Muscle of arm (tissue), 12 donors: Measurements from ENCODE around the gene RPL22. TPM values are rescaled to one million over a fixed set of nuclear protein-coding genes. Genes with fewer than 3 reads are reported as not detected.

Experiments used
- DNase-seq: peaks from one replicate; pipeline ENCODE4 v3.0.0-alpha.2; 2013
- polyA plus RNA-seq, 12 donors: library from polyadenylated mRNA; unstranded; fragments of 120-200 nt; gene quantifications; one replicate each; pipeline ENCODE4 v1.2.1, GENCODE V29; 2013; ENCODE audit not compliant: insufficient read length in 12 of 12

The RPL22 gene
- polyA plus RNA-seq, 12 donors = 524 to 757 (median 665) TPM; not detected in 1

GRCh38 chr1:6208723-6209660 lies 9.6 kb upstream of the RPL22 start:
- DNase-seq = peak; percentile 56

- DNase-seq = no peak
Measured at GRCh38 chr1:6207921-6208320, 8.5 kb upstream of the RPL22 start.

GRCh38 chr1:6207075-6207885 lies 7.9 kb upstream of the RPL22 start:
- no peak for DNase-seq

- no peak for DNase-seq
Measured at GRCh38 chr1:6206520-6206855, 7.1 kb upstream of the RPL22 start.

- DNase-seq = peak; percentile 74
Measured at GRCh38 chr1:6205849-6206519, 6.6 kb upstream of the RPL22 start, which contains the start of gene RNF207. Gene RNF207, plus strand, starts transcription at chr1:6206119. Its CDS starts 417 bp downstream, at chr1:6206536.

- DNase-seq = no peak
Measured at GRCh38 chr1:6202256-6202655, 2.9 kb upstream of the RPL22 start.

GRCh38 chr1:6200188-6200809 lies 904 bp upstream of the RPL22 start:
- no peak for DNase-seq

- no peak for DNase-seq
Measured at GRCh38 chr1:6198646-6199297, 623 bp downstream of the RPL22 start.

GRCh38 chr1:6197746-6198427 lies 1.5 kb downstream of the RPL22 start:
- no peak for DNase-seq

GRCh38 chr1:6191968-6192367 lies 7.4 kb downstream of the RPL22 start:
- no peak for DNase-seq

GRCh38 chr1:6188466-6188865 lies 10.9 kb downstream of the RPL22 start:
- no peak for DNase-seq

- no peak for DNase-seq
Measured at GRCh38 chr1:6185635-6186382, 13.6 kb downstream of the RPL22 start.

- no peak for DNase-seq
Measured at GRCh38 chr1:6185151-6185550, 14.2 kb downstream of the RPL22 start.

GRCh38 chr1:6184083-6184783 lies 15.2 kb downstream of the RPL22 start:
- DNase-seq = no peak

GRCh38 chr1:6183520-6183989 lies 15.8 kb downstream of the RPL22 start:
- DNase-seq = no peak

- no peak for DNase-seq
Measured at GRCh38 chr1:6181347-6181770, 18.0 kb downstream of the RPL22 start.

- no peak for DNase-seq
Measured at GRCh38 chr1:6180707-6181311, 18.6 kb downstream of the RPL22 start.

- DNase-seq = no peak
Measured at GRCh38 chr1:6180268-6180706, 19.1 kb downstream of the RPL22 start, which contains the start of gene CHD5. Gene CHD5, minus strand, starts transcription at chr1:6180321. Its CDS starts 298 bp downstream, at chr1:6180023.
